Thoracic aorta (tissue), 2 donors: ENCODE data around the gene COL13A1. TPM values are rescaled to one million over a fixed set of nuclear protein-coding genes. Genes with fewer than 3 reads are reported as not detected.

Experiments used
- ATAC-seq: fragments of 150-250 bp; one replicate; pipeline ENCODE4 v1.8.0; 2017; ENCODE audit warnings: low read depth; ENCODE audit not compliant: insufficient number of reproducible peaks, low FRiP score
- DNase-seq: peaks from one replicate; pipeline ENCODE4 v3.0.0-alpha.2; 2020; ENCODE audit warnings: low spot score
- H3K27ac ChIP-seq, 2 donors: fragments of 200-600 bp; sonication (generic); 1 replicate in 1 of 2; 2 replicates in 1 of 2; pipeline ENCODE4 v1.5.1; 2016; ENCODE audit warnings: mild to moderate bottlenecking in 2 of 2, moderate library complexity in 2 of 2
- H3K27me3 ChIP-seq: fragments of 200-600 bp; sonication (generic); replicated peaks from 2 replicates; pipeline ENCODE4 v1.6.0; 2016; ENCODE audit warnings: mild to moderate bottlenecking; ENCODE audit not compliant: insufficient read depth
- H3K36me3 ChIP-seq: fragments of 200-600 bp; sonication (generic); one replicate; pipeline ENCODE4 v1.5.1; 2016
- H3K4me1 ChIP-seq, 2 donors: fragments of 200-600 bp; sonication (generic); 1 replicate in 1 of 2; 2 replicates in 1 of 2; pipeline versions ENCODE4 v1.5.1 to v1.6.0; 2016; ENCODE audit warnings: low read depth in 2 of 2, mild to moderate bottlenecking in 1 of 2; ENCODE audit not compliant: control insufficient read depth in 1 of 2
- H3K4me3 ChIP-seq: fragments of 200-600 bp; sonication (generic); 2 replicates; pipeline ENCODE4 v1.5.1; 2016; ENCODE audit warnings: mild to moderate bottlenecking
- H3K9me3 ChIP-seq: fragments of 200-600 bp; sonication (generic); 2 replicates; pipeline ENCODE4 v1.5.1; 2016
- CTCF ChIP-seq: fragments of 200-600 bp; sonication (generic); IDR thresholded peaks from one replicate; pipeline ENCODE4 v1.5.1; 2019; ENCODE audit warnings: antibody characterized with exemption
- total RNA-seq, 2 donors: library from RNA; depleted of rRNA; stranded (reverse); fragments of >200 nt; gene quantifications; one replicate each; pipeline versions ENCODE4 v1.1.0 to v1.2.3, GENCODE V29; 2016

The COL13A1 gene
- total RNA-seq, 2 donors from 2014 or later, result 23.1 to 34.1 TPM

- Histone ChIP-seq H3K9me3 (no peaks in the 10 kb centered on the region), H3K27ac (no peak overlapping the region)
- ATAC-seq, result no peak
These were observed 71.5 kb downstream of the COL13A1 start for GRCh38 chr10:69873135-69873639.

GRCh38 chr10:69874449-69874848, 72.7 kb downstream of the COL13A1 start:
- Histone ChIP-seq H3K27me3 (no peaks in the 10 kb centered on the region), H3K36me3 (no peaks in the 10 kb centered on the region), H3K4me1 (no peaks in the 10 kb centered on the region), H3K4me3 (no peak overlapping the region), H3K27ac (no peak overlapping the region), H3K9me3 (no peaks in the 10 kb centered on the region)
- DNase-seq (no peak), ATAC-seq (no peak)
- no peak for TF ChIP-seq CTCF

More at GRCh38 chr10:69873135-69873639, 71.5 kb downstream of the COL13A1 start:
- H3K4me1 ChIP-seq, result no peaks in the 10 kb centered on the region
- H3K27me3 ChIP-seq, result no peaks in the 10 kb centered on the region
- no peak overlapping the region for H3K4me3 ChIP-seq
- no peak for TF ChIP-seq CTCF
- DNase-seq, result no peak
- no peaks in the 10 kb centered on the region for H3K36me3 ChIP-seq

- Histone ChIP-seq H3K27me3 (no peaks in the 10 kb centered on the region), H3K27ac (no peak overlapping the region), H3K4me3 (no peak overlapping the region), H3K36me3 (no peaks in the 10 kb centered on the region), H3K4me1 (peaks cover 4 to 9% of the 10 kb centered on the region in 2 donors), H3K9me3 (no peaks in the 10 kb centered on the region)
- no peak for DNase-seq
- no peak for ATAC-seq
- no peak for TF ChIP-seq CTCF
These were observed 74.2 kb downstream of the COL13A1 start for GRCh38 chr10:69875856-69876255.

GRCh38 chr10:69876286-69876685, 74.6 kb downstream of the COL13A1 start:
- H3K4me1 ChIP-seq, result peaks cover 4 to 11% of the 10 kb centered on the region in 2 donors
- ATAC-seq (no peak), DNase-seq (no peak)
- H3K4me3 ChIP-seq, result no peak overlapping the region
- H3K27ac ChIP-seq, result no peak overlapping the region
- H3K9me3 ChIP-seq, result no peaks in the 10 kb centered on the region
- H3K36me3 ChIP-seq, result no peaks in the 10 kb centered on the region
- no peaks in the 10 kb centered on the region for H3K27me3 ChIP-seq
- no peak for TF ChIP-seq CTCF

- DNase-seq, result no peak
- no peak for ATAC-seq
- no peaks in the 10 kb centered on the region for H3K36me3 ChIP-seq
- H3K9me3 ChIP-seq, result no peaks in the 10 kb centered on the region
- H3K27me3 ChIP-seq, result no peaks in the 10 kb centered on the region
- no peak for TF ChIP-seq CTCF
- H3K27ac ChIP-seq, result no peak overlapping the region
- H3K4me1 ChIP-seq, result peaks cover 4 to 11% of the 10 kb centered on the region in 2 donors
- no peak overlapping the region for H3K4me3 ChIP-seq
These were observed 75.2 kb downstream of the COL13A1 start for GRCh38 chr10:69876931-69877330.
